GM12874 (cell line): Measurements from ENCODE around the gene GALK2.

Experiments
- TF ChIP-seq, protein P1 (sequence below): IDR thresholded peaks from 2 replicates; pipeline ENCODE4 v1.5.1; 2011; ENCODE audit warnings: low read depth, mild to moderate bottlenecking, control low read depth, low read length, moderate library complexity; ENCODE audit not compliant: insufficient read depth

The GALK2 gene

DNA sequence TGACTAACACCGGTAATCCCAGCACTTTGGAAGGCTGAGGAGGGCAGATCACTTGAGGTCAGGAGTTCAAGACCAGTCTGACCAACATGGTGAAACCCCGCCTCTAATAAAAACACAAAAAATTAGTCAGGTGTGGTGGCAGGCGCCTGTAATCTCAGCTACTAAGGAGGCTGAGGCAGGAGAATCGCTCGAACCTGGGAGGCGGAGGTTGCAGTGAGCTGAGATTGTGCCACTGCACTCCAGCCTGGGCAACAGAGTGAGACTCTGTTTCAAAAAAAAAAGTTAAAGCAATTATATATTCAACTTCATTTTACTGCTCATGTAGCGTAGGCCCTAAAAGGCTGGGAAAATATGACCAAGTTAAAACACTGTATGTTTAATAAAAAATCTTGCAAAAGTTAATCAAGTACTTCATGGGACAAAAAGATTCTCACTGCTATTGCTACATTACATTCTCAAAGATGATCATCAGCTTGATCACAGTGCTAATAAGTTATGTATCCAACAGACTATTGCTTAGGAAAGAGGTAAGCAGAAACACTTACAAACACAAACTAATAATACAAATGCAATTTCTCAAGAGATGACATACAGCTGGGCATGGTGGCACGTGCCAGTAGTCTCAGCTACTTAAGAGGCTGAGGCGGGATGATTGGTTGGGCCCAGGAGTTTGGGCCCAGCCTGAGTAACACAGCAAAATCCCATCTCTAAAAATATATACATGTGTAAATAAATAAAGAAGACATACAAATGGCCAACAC, 17.3 kb upstream of the GALK2 start:
- TF ChIP-seq, protein P1, sequence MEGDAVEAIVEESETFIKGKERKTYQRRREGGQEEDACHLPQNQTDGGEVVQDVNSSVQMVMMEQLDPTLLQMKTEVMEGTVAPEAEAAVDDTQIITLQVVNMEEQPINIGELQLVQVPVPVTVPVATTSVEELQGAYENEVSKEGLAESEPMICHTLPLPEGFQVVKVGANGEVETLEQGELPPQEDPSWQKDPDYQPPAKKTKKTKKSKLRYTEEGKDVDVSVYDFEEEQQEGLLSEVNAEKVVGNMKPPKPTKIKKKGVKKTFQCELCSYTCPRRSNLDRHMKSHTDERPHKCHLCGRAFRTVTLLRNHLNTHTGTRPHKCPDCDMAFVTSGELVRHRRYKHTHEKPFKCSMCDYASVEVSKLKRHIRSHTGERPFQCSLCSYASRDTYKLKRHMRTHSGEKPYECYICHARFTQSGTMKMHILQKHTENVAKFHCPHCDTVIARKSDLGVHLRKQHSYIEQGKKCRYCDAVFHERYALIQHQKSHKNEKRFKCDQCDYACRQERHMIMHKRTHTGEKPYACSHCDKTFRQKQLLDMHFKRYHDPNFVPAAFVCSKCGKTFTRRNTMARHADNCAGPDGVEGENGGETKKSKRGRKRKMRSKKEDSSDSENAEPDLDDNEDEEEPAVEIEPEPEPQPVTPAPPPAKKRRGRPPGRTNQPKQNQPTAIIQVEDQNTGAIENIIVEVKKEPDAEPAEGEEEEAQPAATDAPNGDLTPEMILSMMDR, result no peak

GRCh38 chr15:49154359-49154758, 15.7 kb upstream of the GALK2 start:
- TF ChIP-seq, protein P1, result no peak

- TF ChIP-seq, protein P1, result no peak
Measured at GRCh38 chr15:49154799-49155109, 15.3 kb upstream of the GALK2 start.

- TF ChIP-seq, protein P1, result no peak
Measured at GRCh38 chr15:49155110-49155833, 14.8 kb upstream of the GALK2 start, which contains the start of gene COPS2. Gene COPS2 (minus strand): TSS chr15:49155599. CDS start chr15:49155578, 21 bp downstream.

GRCh38 chr15:49155834-49156627, 14.0 kb upstream of the GALK2 start:
- TF ChIP-seq, protein P1, result no peak

DNA sequence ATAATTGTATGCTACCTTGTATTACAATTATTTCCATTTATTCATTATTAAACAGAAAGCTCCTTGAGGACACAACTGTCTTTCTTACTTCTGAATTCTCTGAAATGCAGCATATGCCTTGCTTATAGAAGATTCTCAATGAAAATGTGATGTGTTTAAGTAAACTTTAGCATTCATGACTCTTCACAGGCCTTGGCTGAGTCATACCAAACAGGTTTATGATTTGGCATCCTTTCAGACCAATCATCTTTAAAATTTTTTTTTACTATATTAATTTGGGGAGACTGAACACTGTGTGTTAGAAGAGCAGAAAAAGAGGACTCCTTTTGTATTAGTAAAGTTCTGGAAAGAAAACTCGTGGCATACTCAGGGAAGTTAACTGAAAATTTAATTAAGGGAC, 6.4 kb upstream of the GALK2 start:
- TF ChIP-seq, protein P1, result no peak

- TF ChIP-seq, protein P1, result no peak
Measured at GRCh38 chr15:49164865-49165264, 5.2 kb upstream of the GALK2 start.
